GM04503 (cell line): Measurements from ENCODE around the gene PREX1.

Source experiments
- DNase-seq: peaks from one replicate; pipeline ENCODE4 v3.0.0-alpha.2; 2012; ENCODE audit warnings: low read depth

Gene PREX1

DNA sequence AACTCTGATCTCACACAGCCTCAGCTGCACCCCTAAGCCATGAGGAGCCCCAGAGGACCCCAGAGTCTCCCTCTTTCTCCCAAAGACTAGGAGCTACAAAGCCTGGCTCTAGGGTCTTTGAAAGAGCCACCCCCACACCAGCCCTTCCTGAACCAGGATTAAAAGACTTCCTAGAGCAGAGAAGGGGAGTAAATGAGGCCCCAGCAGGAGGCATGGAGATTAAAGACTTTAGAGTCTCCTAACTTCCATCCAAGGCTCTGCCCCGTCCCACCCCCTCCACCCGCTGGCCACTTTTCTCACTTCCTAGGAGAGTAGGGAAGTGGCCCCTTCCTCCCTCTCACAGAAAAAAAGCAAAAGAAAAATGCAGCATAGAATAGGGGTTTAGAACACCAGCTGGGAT lies 1.7 kb downstream of the PREX1 start:
- no peak for DNase-seq

- DNase-seq = no peak
Measured at GRCh38 chr20:48825566-48825920, 2.3 kb downstream of the PREX1 start.

- no peak for DNase-seq
Measured at GRCh38 chr20:48824830-48825565, 2.8 kb downstream of the PREX1 start.

GRCh38 chr20:48823960-48824498 lies 3.8 kb downstream of the PREX1 start:
- peak; percentile 89 for DNase-seq

DNA sequence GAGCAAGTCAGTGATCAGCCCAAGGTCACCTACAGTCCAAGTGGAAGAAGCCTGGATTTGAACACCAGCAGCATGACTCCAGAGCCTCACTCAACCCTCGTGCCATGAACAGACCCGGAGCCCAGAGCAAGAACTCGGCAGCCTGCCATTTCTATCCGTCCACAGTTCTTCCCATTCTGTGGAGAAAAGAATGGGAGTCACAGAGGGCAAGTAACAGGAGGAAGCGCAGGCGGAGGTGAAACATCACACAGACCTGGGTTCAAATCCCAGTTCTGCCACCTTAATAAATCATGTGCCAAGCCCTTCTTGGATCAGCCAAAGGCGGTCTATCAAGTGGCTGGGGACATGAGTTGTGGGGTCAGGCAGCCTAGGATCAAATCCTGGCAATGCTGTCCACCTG lies 4.3 kb downstream of the PREX1 start:
- DNase-seq = no peak

GRCh38 chr20:48822879-48823385 lies 4.9 kb downstream of the PREX1 start:
- no peak for DNase-seq

GRCh38 chr20:48822178-48822577 lies 5.6 kb downstream of the PREX1 start:
- DNase-seq = no peak

GRCh38 chr20:48821261-48821920 lies 6.4 kb downstream of the PREX1 start:
- no peak for DNase-seq

- no peak for DNase-seq
Measured at GRCh38 chr20:48820649-48820973, 7.2 kb downstream of the PREX1 start.

DNA sequence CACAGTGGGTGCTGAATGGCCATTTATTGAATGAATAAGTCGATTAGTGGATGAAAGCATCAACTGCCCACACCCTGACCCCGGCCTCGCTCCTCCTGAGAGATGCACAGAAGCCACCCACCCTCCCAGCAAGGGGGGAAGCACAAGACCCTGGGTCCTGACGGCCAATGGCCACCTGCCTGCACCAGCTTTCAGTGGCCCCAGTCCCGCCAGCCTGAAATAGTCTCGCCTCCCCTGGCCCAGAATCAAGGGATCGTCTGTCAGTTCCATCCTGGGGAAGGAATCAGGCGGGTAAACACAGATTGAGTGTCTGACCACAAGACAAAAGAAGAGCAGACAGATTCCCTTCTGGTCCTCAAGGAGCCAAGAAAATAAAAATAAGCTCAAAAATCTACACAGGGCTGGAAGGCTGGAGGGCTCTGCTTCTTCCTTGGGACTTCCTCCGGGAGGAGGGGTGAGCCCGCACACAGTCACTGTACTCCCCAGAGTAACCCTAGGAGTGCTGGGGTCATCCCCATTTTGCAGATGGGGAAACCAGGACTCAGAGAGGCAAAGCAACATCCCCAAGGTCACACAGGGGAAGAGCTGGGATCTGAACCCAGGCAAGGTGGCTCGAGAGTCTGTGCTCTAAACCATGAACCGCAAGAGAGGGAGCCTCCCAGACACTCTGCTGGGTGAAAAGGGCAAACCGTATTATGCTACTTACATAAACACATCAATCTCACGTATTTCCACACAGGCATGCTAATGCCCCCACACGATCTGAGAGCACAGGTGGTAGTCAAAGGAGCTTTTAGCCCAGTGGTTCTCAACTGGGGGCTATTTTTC lies 7.8 kb downstream of the PREX1 start:
- no peak for DNase-seq

- no peak for DNase-seq
Measured at GRCh38 chr20:48819089-48819488, 8.7 kb downstream of the PREX1 start.

DNA sequence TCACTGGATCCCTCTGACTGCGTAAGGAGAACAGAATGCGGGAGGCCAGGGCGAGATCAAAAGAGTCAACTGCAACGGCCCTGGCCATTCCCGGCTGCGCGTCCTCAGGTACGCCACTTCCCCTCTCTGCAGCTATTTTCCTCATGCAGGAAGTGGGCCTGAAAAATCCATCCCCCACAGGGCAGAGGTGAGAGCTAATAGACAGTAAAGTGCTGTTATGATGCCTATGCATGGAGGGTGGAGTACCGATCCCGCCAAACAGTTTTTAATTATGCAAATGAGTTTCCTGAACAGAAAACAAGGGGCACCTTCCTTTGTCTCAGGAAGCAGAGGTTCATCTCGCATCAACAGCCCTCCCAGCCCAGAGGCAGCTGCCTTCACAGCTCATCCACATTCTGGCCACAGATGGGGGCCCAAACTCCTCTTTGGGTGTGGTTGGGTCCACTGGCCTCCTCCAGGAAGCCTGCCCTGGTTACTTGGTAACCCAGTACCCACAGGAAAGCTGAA lies 9.3 kb downstream of the PREX1 start:
- no peak for DNase-seq

GRCh38 chr20:48818031-48818370 lies 9.8 kb downstream of the PREX1 start:
- DNase-seq = no peak

DNA sequence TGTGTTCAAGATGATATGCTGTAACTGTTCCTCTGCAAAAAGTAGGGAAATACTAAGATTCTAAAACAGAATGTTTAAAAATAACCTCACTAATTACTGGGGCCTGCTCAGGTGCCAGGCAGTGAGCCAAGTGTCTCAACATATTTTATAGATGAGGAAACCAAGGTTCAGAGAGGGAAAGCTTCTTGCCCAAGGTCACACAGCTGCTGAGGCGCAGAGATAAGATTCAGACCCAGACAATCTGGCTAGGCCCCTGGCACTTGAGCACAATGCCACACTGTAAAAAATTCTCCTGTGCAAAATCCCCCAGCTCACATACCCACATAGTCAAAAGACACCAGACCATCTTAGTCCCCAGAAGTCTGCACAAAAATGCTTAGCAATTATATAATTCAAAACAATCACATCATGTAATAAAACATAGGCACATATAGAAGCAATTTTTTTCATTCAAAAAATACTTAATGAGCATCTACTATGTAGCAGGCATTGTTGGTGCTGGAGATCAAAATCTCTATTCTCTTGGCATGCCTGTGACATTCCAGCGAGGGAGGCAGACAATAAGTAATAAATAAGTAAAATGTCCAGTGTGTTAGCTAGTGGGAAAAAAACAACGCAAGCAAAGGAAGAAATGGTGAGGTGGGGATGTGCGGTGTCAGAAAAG lies 10.3 kb downstream of the PREX1 start:
- no peak for DNase-seq

DNA sequence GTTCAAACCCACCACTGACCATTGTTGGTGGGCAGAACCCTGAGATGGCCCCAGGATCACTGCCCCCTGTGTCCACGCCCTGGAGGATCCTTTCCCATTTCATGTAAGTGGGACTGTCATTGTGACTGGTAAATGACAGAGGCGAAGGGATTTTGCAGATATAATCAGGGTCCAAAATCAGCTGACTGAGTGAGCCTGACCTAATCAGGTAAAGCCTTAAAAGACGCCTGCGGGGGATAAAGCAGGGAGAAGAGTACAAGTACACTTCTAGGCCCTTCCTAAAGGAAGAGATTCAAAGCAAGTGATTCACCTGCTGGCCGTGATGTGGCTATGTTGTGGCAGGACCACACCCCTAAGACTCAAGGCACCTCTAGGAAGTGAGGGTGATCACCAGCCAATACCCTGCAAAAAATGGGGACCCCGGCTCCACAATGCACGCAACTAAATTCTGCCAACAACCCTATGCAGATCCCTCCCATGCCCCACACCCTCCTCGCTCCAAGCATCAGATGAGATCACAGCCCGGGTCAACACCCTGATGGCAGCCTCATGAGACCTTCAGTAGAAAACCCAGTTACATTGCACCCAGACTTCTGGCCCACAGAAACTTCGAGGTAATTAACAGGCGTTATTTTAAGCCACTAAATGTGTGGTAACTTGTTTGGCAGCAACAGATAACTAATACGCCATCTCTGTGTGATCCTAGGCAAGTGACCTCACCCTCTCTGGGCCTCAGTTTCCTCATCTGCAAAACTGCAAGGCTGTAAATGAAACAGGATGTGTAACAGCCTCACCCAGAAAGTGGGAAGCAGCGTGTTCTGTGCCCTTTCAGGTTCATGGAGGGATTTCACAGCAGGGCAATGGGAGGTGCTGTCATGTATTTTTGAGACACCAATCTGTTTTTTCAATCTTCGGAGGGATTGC lies 11.3 kb downstream of the PREX1 start:
- no peak for DNase-seq

DNA sequence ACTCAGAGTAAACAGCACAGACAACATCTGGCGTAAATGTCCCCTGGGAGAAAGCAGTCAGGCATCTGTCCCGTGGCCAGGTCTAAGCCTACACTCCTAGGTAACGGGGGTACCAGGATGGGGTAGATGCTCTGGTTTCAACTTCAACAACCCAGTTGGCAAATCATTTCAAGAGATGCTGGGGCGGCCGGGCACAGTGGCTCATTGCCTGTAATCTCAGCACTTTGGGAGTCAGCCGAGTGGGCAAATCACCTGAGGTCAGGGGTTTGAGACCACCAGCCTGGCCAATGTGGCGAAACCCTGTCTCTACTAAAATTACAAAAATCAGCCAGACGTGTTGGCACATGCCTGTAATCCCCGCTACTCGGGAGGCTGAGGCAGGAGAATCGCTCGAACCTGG lies 12.3 kb downstream of the PREX1 start:
- DNase-seq = no peak

DNA sequence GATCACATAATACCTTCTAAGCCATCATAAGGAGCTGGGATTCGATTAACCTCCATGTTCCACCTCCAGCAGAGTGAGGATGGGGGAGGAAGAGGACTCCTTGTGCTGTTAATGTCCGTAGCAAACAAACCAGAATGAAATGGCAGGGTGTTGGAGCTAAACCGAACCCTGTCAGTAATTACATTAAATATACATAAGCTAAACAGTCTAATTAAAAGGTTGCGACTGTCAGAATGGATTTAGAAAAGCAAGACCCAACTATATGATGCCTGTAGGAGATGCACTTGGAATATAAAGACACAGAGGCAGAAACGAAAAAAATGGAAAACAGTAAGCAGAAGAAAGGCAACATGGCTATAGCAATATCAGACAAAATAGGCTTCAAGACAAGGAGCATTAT lies 13.2 kb downstream of the PREX1 start:
- DNase-seq = no peak

- no peak for DNase-seq
Measured at GRCh38 chr20:48813930-48814546, 13.8 kb downstream of the PREX1 start.

DNA sequence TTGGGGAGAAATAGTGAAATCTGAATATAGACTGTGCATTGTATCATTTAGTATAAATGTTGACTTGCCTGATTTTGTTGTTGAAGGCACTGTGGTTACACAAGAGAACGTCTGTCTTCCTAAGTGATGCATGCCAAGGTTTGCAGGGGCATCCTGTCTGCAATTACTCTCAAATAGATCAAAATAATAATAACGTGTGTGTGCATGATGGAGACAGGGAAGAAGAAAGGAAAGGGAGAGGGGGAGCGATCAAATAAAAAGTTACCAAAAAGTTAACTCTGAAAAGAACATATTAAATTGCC lies 14.4 kb downstream of the PREX1 start:
- DNase-seq = no peak

DNA sequence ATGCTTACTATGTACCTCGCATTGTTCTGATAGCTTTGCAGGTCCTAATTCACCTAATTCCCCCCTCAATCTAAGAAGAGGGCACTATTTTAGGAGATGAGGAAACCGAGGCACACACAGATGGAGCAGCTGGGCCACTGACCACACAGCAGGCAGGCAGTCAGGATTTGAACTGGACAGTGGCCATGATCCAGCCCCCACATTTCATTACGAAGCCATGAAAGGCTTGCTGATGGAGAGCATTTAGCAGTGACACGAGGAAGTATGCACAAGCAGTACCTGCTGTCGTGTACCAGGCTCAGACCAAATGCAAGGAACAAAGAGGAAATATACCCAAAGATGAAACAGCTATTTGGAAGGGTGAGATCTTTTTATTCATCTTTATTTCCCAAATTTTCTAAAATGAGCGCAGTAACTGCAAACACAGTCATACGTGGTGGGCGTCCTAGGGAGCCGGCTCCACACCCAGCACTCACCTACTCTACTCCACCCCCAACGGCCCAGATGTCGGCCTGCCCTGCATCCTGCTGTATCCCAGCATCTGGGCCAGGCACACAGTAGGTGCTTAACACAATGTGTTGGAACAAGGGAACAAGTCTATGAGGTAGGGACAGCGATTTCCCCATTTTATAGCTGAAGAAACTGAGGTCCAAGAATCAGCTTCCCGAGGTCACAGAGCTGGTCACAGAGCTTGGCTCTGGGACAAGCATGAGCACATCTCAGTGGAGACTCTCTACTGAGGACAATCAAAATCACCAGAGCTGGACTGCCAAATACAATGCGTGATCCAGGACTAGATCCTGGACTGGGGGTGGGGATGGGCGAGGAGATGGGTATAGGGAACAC lies 15.0 kb downstream of the PREX1 start:
- DNase-seq = no peak
